ENCODE measurements around the gene HAPLN3.

The HAPLN3 gene

GRCh38 chr15:88864861-88865497 lies 30.4 kb downstream of the HAPLN3 start:
- no peak for DNase-seq (ENCODE audit: low spot score)

GRCh38 chr15:88863412-88863811 lies 31.9 kb downstream of the HAPLN3 start:
- DNase-seq (ENCODE audit: low spot score), result no peak

GRCh38 chr15:88860212-88860611 lies 35.1 kb downstream of the HAPLN3 start:
- no peak for DNase-seq (ENCODE audit: low spot score)

- no peak for DNase-seq (ENCODE audit: low spot score)
Observed at GRCh38 chr15:88859550-88859949, 35.8 kb downstream of the HAPLN3 start.

- no peak for DNase-seq (ENCODE audit: low spot score)
Observed at GRCh38 chr15:88858934-88859333, 36.4 kb downstream of the HAPLN3 start.

- DNase-seq (ENCODE audit: low spot score), result no peak
Observed at GRCh38 chr15:88852476-88852875, 42.9 kb downstream of the HAPLN3 start.

GRCh38 chr15:88849376-88850072 lies 45.8 kb downstream of the HAPLN3 start:
- peak; percentile 29 for DNase-seq (ENCODE audit: low spot score)

GRCh38 chr15:88848203-88848602 lies 47.1 kb downstream of the HAPLN3 start:
- no peak for DNase-seq (ENCODE audit: low spot score)

- no peak for DNase-seq (ENCODE audit: low spot score)
Observed at GRCh38 chr15:88847144-88847543, 48.2 kb downstream of the HAPLN3 start.

- DNase-seq (ENCODE audit: low spot score), result no peak
Observed at GRCh38 chr15:88845616-88846015, 49.7 kb downstream of the HAPLN3 start.

GRCh38 chr15:88844749-88845386 lies 50.5 kb downstream of the HAPLN3 start:
- no peak for DNase-seq (ENCODE audit: low spot score)

- DNase-seq (ENCODE audit: low spot score), result no peak
Observed at GRCh38 chr15:88843334-88843733, 52.0 kb downstream of the HAPLN3 start.

- DNase-seq (ENCODE audit: low spot score), result no peak
Observed at GRCh38 chr15:88842156-88842555, 53.2 kb downstream of the HAPLN3 start.

- no peak for DNase-seq (ENCODE audit: low spot score)
Observed at GRCh38 chr15:88841236-88841635, 54.1 kb downstream of the HAPLN3 start.

GRCh38 chr15:88839961-88840360 lies 55.4 kb downstream of the HAPLN3 start:
- DNase-seq (ENCODE audit: low spot score), result no peak

- DNase-seq (ENCODE audit: low spot score), result no peak
Observed at GRCh38 chr15:88839146-88839545, 56.2 kb downstream of the HAPLN3 start.

- no peak for DNase-seq (ENCODE audit: low spot score)
Observed at GRCh38 chr15:88838667-88839066, 56.7 kb downstream of the HAPLN3 start.

- no peak for DNase-seq (ENCODE audit: low spot score)
Observed at GRCh38 chr15:88835646-88836045, 59.7 kb downstream of the HAPLN3 start.

- no peak for DNase-seq (ENCODE audit: low spot score)
Observed at GRCh38 chr15:88835119-88835518, 60.2 kb downstream of the HAPLN3 start.

- no peak for DNase-seq (ENCODE audit: low spot score)
Observed at GRCh38 chr15:88834211-88834812, 61.0 kb downstream of the HAPLN3 start.

- DNase-seq (ENCODE audit: low spot score), result no peak
Observed at GRCh38 chr15:88833731-88834100, 61.6 kb downstream of the HAPLN3 start.

All from SK-N-DZ (cell line).